PC-3 (cell line): ENCODE measurements around the gene ELAPOR1. TPM values are rescaled to one million over a fixed set of nuclear protein-coding genes. Genes with fewer than 3 reads are reported as not detected.

Experiments used
- ATAC-seq: fragments of 200-7000 bp; cut with Tn5 transposase; 2 replicates; pipeline ENCODE4 v1.9.1; 2020; ENCODE audit warnings: mild to moderate bottlenecking, moderate library complexity
- BruUV-seq: library from RNA; stranded (reverse); fragments of 400-500 nt; replicated peaks from 2 replicates; lab custom pipeline; 2021; lab: Mats Ljungman, UMichigan
- CTCF ChIA-PET: fragments of 300-600 bp; sonication (Branson Sonifier 250); formaldehyde crosslinking; loops from one replicate; lab custom pipeline; 2022; ENCODE audit warnings: antibody characterized with exemption; lab: Charles Lee
- POLR2A ChIA-PET: fragments of 300-600 bp; sonication (Branson Sonifier 250); formaldehyde crosslinking; loops from one replicate; lab custom pipeline; 2022; ENCODE audit warnings: antibody characterized with exemption; ENCODE audit not compliant: unreplicated experiment; lab: Charles Lee
- DNase-seq: peaks from one replicate; pipeline ENCODE4 v3.0.0-alpha.2; 2015
- H2AFZ ChIP-seq: fragments of 300-600 bp; sonication (generic); 2 replicates; pipeline ENCODE4 v1.6.0; 2016; ENCODE audit warnings: antibody characterized with exemption, low read length
- H3F3A ChIP-seq: fragments of 300-600 bp; sonication (generic); one replicate; pipeline ENCODE4 v1.6.0; 2017; ENCODE audit warnings: antibody characterized with exemption, low read length, control low read depth, mild to moderate bottlenecking; ENCODE audit not compliant: unreplicated experiment
- H3K27ac ChIP-seq: fragments of 300-600 bp; sonication (generic); 2 replicates; pipeline ENCODE4 v1.5.1; 2016; ENCODE audit warnings: mild to moderate bottlenecking, low read length
- H3K27me3 ChIP-seq: fragments of 300-600 bp; sonication (generic); 2 replicates; pipeline ENCODE4 v1.6.1; 2016; ENCODE audit warnings: low read length, mixed read lengths
- H3K36me3 ChIP-seq: fragments of 300-600 bp; sonication (generic); 2 replicates; pipeline ENCODE4 v1.6.1; 2016; ENCODE audit warnings: low read depth, mixed run types, low read length, mixed read lengths
- H3K4me1 ChIP-seq: fragments of 300-600 bp; sonication (generic); 2 replicates; pipeline ENCODE4 v1.5.1; 2016; ENCODE audit warnings: low read length; ENCODE audit not compliant: insufficient read depth
- H3K4me2 ChIP-seq: fragments of 300-600 bp; sonication (generic); 2 replicates; pipeline ENCODE4 v1.6.0; 2016; ENCODE audit warnings: low read length
- H3K4me3 ChIP-seq: fragments of 300-600 bp; sonication (generic); 2 replicates; pipeline ENCODE4 v1.5.1; 2016; ENCODE audit warnings: mild to moderate bottlenecking, low read length, mixed read lengths
- H3K79me2 ChIP-seq: fragments of 300-600 bp; sonication (generic); 2 replicates; pipeline ENCODE4 v1.6.1; 2017; ENCODE audit warnings: low read length, mixed read lengths
- H3K9ac ChIP-seq: fragments of 300-600 bp; sonication (generic); 2 replicates; pipeline ENCODE4 v1.6.0; 2016; ENCODE audit warnings: mild to moderate bottlenecking, low read length
- H3K9me2 ChIP-seq: fragments of 300-600 bp; sonication (generic); replicated peaks from 2 replicates; pipeline ENCODE4 v1.6.1; 2016; ENCODE audit warnings: mixed run types, low read length, mixed read lengths
- H3K9me3 ChIP-seq: fragments of 300-600 bp; sonication (generic); 2 replicates; pipeline ENCODE4 v1.6.1; 2016; ENCODE audit warnings: low read length, mixed read lengths
- H4K20me1 ChIP-seq: fragments of 300-600 bp; sonication (generic); 2 replicates; pipeline ENCODE4 v1.6.1; 2016; ENCODE audit warnings: low read length, mixed read lengths
- CTCF ChIP-seq: fragments of 300-600 bp; sonication (generic); conservative IDR thresholded peaks from 2 replicates; pipeline ENCODE4 v1.5.1; 2017; ENCODE audit warnings: antibody characterized with exemption, low read depth, mild to moderate bottlenecking, low read length
- EZH2 ChIP-seq: fragments of 300-600 bp; sonication (generic); IDR thresholded peaks from one replicate; pipeline ENCODE4 v1.6.1; 2017; ENCODE audit warnings: antibody characterized with exemption, mild to moderate bottlenecking, low read length; ENCODE audit not compliant: unreplicated experiment
- EZH2phosphoT487 ChIP-seq: fragments of 300-600 bp; sonication (generic); IDR thresholded peaks from 2 replicates; pipeline ENCODE4 v1.6.1; 2018; ENCODE audit warnings: mild to moderate bottlenecking, antibody characterized with exemption, low read length, borderline replicate concordance
- intact Hi-C: fragments of 100-400 bp; cut with micrococcal nuclease; formaldehyde crosslinking; loops from 2 replicates; pipeline ENCODE4 v1.9.0; 2023
- total RNA-seq: library from RNA; depleted of rRNA; stranded (reverse); fragments of >200 nt; gene quantifications from 2 replicates; pipeline ENCODE4 v1.2.3, GENCODE V29; 2014

Gene ELAPOR1
- total RNA-seq, 1 experiment from 2014 or later, result 0.80 TPM

- Histone ChIP-seq H3K36me3 (no peaks in the 10 kb centered on the region), H3K79me2 (no peaks in the 10 kb centered on the region), H3K9me3 (no peaks in the 10 kb centered on the region), H3K27me3 (no peaks in the 10 kb centered on the region), H2AFZ (no peak overlapping the region), H3K4me3 (no peak overlapping the region), H4K20me1 (no peaks in the 10 kb centered on the region), H3K9ac (no peak overlapping the region), H3K4me1 (no peaks in the 10 kb centered on the region), H3F3A (no peaks in the 10 kb centered on the region), H3K27ac (no peak overlapping the region), H3K4me2 (no peak overlapping the region), H3K9me2 (no peaks in the 10 kb centered on the region)
- intact Hi-C loops, result no loop called here
- TF ChIP-seq EZH2 (no peak), CTCF (no peak), EZH2phosphoT487 (no peak)
- CTCF ChIA-PET, result no interaction called here
- no peak for DNase-seq
- POLR2A ChIA-PET, result no interaction called here
- BruUV-seq, result no TSS peak
- no peak for ATAC-seq
Observed at GRCh38 chr1:109137958-109138357, 24.0 kb downstream of the ELAPOR1 start.

DNA sequence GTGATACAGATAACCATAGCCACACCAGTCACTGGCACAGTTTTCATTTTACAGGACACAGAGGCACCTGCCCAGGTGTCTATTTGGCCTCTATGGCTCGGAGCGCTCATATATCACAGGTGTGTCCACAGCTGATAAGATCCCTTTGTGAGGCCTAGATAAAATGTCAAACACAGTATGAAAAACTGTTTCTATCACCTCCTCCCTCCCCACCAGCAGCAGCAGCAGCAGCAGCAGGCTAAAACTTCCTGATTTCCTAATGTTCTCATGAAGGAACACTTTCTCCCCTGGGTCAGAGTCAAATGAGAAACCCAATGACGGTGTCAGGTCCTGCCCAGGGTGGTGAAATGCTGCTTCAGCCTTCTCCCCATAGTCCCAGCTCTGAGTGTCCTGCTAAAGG, 24.4 kb downstream of the ELAPOR1 start:
- Histone ChIP-seq H3K27me3 (no peaks in the 10 kb centered on the region), H3K9ac (no peak overlapping the region), H3K4me2 (no peak overlapping the region), H3K9me3 (no peaks in the 10 kb centered on the region), H3K27ac (no peak overlapping the region), H3F3A (no peaks in the 10 kb centered on the region), H3K4me1 (no peaks in the 10 kb centered on the region), H3K79me2 (no peaks in the 10 kb centered on the region), H3K36me3 (no peaks in the 10 kb centered on the region), H2AFZ (no peak overlapping the region), H4K20me1 (no peaks in the 10 kb centered on the region), H3K9me2 (no peaks in the 10 kb centered on the region), H3K4me3 (no peak overlapping the region)
- BruUV-seq, result no TSS peak
- CTCF ChIA-PET, result no interaction called here
- intact Hi-C loops, result no loop called here
- POLR2A ChIA-PET, result no interaction called here
- TF ChIP-seq CTCF, result no peak
- no peak for TF ChIP-seq EZH2
- TF ChIP-seq EZH2phosphoT487, result no peak
- no peak for ATAC-seq
- no peak for DNase-seq

DNA sequence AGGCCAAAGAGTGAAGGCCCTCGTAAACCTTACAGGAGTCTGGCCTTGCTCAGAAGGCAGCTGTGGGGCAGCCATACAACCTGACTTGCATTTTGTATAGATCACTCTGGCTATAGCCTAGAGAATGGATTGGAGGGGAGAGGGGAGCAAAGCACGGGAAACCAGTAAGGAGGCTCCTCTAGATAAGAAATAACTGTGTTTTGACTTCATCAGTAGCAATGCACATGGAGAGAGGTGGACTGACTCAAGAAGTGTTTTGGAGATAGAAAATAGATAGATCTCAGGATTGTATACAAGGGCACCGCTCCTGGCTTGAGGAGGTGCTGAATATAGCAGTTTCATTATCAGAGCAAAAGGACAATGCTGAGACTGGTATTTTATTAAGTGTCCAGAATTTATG, 26.5 kb downstream of the ELAPOR1 start:
- Histone ChIP-seq H3K9me2 (no peaks in the 10 kb centered on the region), H3K79me2 (no peaks in the 10 kb centered on the region), H3K9me3 (no peaks in the 10 kb centered on the region), H4K20me1 (no peaks in the 10 kb centered on the region), H3K4me2 (no peak overlapping the region), H3K9ac (no peak overlapping the region), H3F3A (no peaks in the 10 kb centered on the region), H3K27ac (no peak overlapping the region), H3K4me1 (no peaks in the 10 kb centered on the region), H2AFZ (no peak overlapping the region; the same call in 1 of the 2 replicates), H3K36me3 (no peaks in the 10 kb centered on the region), H3K4me3 (no peak overlapping the region), H3K27me3 (no peaks in the 10 kb centered on the region)
- intact Hi-C loops, result no loop called here
- ChIA-PET CTCF (no interaction called here), POLR2A (no interaction called here)
- BruUV-seq, result no TSS peak
- no peak for ATAC-seq
- TF ChIP-seq EZH2phosphoT487 (no peak), EZH2 (no peak), CTCF (no peak)
- DNase-seq, result no peak
